Epithelial cell of proximal tubule (primary cell): ENCODE measurements around the gene MALRD1. TPM values are rescaled to one million over a fixed set of nuclear protein-coding genes. Genes with fewer than 3 reads are reported as not detected.

ENCODE experiments used
- DNase-seq: peaks from one replicate; pipeline ENCODE4 v3.0.0-alpha.2; 2011; ENCODE audit warnings: low read depth
- H3K4me3 ChIP-seq: 2 replicates; pipeline ENCODE4 v1.5.1; 2011; ENCODE audit warnings: low read depth, mild to moderate bottlenecking, low read length
- CTCF ChIP-seq: conservative IDR thresholded peaks from 2 replicates; pipeline ENCODE4 v1.5.1; 2012; ENCODE audit warnings: low read depth, mild to moderate bottlenecking, low read length
- total RNA-seq: library from RNA; depleted of rRNA; stranded (reverse); fragments of >200 nt; gene quantifications from 2 replicates; pipeline ENCODE4 v1.2.3, GENCODE V29; 2015

The MALRD1 gene
- total RNA-seq, 1 donor from 2014 or later, result 0.06 TPM

GRCh38 chr10:19701427-19702052, 652.9 kb downstream of the MALRD1 start:
- H3K4me3 ChIP-seq, result no peak overlapping the region
- DNase-seq, result no peak
- no peak for TF ChIP-seq CTCF

GRCh38 chr10:19702215-19702614, 653.6 kb downstream of the MALRD1 start:
- no peak for DNase-seq
- no peak overlapping the region for H3K4me3 ChIP-seq
- no peak for TF ChIP-seq CTCF

- H3K4me3 ChIP-seq, result no peak overlapping the region
- no peak for TF ChIP-seq CTCF
- no peak for DNase-seq
These were observed 655.9 kb downstream of the MALRD1 start for GRCh38 chr10:19704544-19704943.

- no peak overlapping the region for H3K4me3 ChIP-seq
- TF ChIP-seq CTCF, result no peak
- no peak for DNase-seq
These were observed 656.6 kb downstream of the MALRD1 start for GRCh38 chr10:19705250-19705649.

- H3K4me3 ChIP-seq, result no peak overlapping the region
- TF ChIP-seq CTCF, result no peak
- no peak for DNase-seq
These were observed 658.3 kb downstream of the MALRD1 start for GRCh38 chr10:19706904-19707303.

GRCh38 chr10:19707376-19707775, 658.8 kb downstream of the MALRD1 start:
- TF ChIP-seq CTCF, result no peak
- DNase-seq, result no peak
- H3K4me3 ChIP-seq, result no peak overlapping the region

GRCh38 chr10:19708031-19708430, 659.4 kb downstream of the MALRD1 start:
- H3K4me3 ChIP-seq, result no peak overlapping the region
- no peak for DNase-seq
- TF ChIP-seq CTCF, result no peak
